Spleen (tissue), 11 donors: ENCODE results near the gene HMMR. TPM values are rescaled to one million over a fixed set of nuclear protein-coding genes. Genes with fewer than 3 reads are reported as not detected.

Experiments used
- DNase-seq: peaks from one replicate; pipeline ENCODE4 v3.0.0-alpha.2; 2020
- H3K27ac ChIP-seq, 8 donors: fragments of 200-600 bp; sonication (generic) in 7 of 8; 1 replicate in 4 of 8; 2 replicates in 4 of 8; pipeline versions ENCODE4 v1.5.0 to v1.8.0; 2016 to 2021; ENCODE audit warnings: inconsistent platforms in 4 of 8, mild to moderate bottlenecking in 4 of 8, moderate library complexity in 1 of 8
- H3K27me3 ChIP-seq, 7 donors: fragments of 200-600 bp; sonication (generic) in 6 of 7; replicated peaks in 1 of 7; 1 replicate in 4 of 7; 2 replicates in 3 of 7; pipeline versions ENCODE4 v1.5.0 to v1.8.0; 2016 to 2021; ENCODE audit warnings: inconsistent platforms in 3 of 7, mild to moderate bottlenecking in 1 of 7
- H3K36me3 ChIP-seq, 6 donors: fragments of 200-600 bp; sonication (generic) in 5 of 6; 1 replicate in 4 of 6; 2 replicates in 2 of 6; pipeline versions ENCODE4 v1.5.0 to v1.8.0; 2016 to 2021; ENCODE audit warnings: inconsistent platforms in 2 of 6
- H3K4me1 ChIP-seq, 6 donors: fragments of 200-600 bp; sonication (generic) in 5 of 6; 1 replicate in 3 of 6; 2 replicates in 3 of 6; pipeline versions ENCODE4 v1.5.0 to v1.8.0; 2016 to 2021; ENCODE audit warnings: inconsistent platforms in 3 of 6
- H3K4me3 ChIP-seq, 8 donors: fragments of 200-600 bp; sonication (generic) in 7 of 8; 1 replicate in 4 of 8; 2 replicates in 4 of 8; pipeline versions ENCODE4 v1.5.0 to v1.8.0; 2016 to 2021; ENCODE audit warnings: inconsistent platforms in 4 of 8, mild to moderate bottlenecking in 4 of 8, moderate library complexity in 2 of 8
- H3K9me3 ChIP-seq, 8 donors: fragments of 200-600 bp; sonication (generic) in 7 of 8; 1 replicate in 4 of 8; 2 replicates in 4 of 8; pipeline versions ENCODE4 v1.5.0 to v1.8.0; 2016 to 2021; ENCODE audit warnings: inconsistent platforms in 4 of 8
- CTCF ChIP-seq, 11 experiments: fragments of 200-600 bp in 7 of 11; fragments of 450-650 bp in 4 of 11; sonication (generic) in 4 of 11; IDR thresholded peaks in 8 of 11; conservative IDR thresholded peaks in 3 of 11; 1 replicate in 7 of 11; 2 replicates in 4 of 11; pipeline versions ENCODE4 v1.4.0 to v1.8.0; 2016 to 2021; ENCODE audit warnings: antibody characterized with exemption in 11 of 11, inconsistent platforms in 4 of 11, mild to moderate bottlenecking in 1 of 11
- POLR2A ChIP-seq, 3 donors: fragments of 450-650 bp; IDR thresholded peaks; one replicate each; pipeline ENCODE4 v1.5.1; 2017; ENCODE audit warnings: antibody characterized with exemption in 3 of 3, mild to moderate bottlenecking in 1 of 3
- POLR2AphosphoS5 ChIP-seq, 3 donors: sonication (generic); formaldehyde crosslinking; IDR thresholded peaks; one replicate each; pipeline ENCODE4 v1.5.1; 2017; ENCODE audit warnings: antibody characterized with exemption in 3 of 3
- WGBS, 5 donors: extraction: QIAGEN DNeasy Blood & Tissue Kit in 3 of 5; methylation state at CpG; one replicate each; pipeline versions ENCODE4 v1.1.5 to v1.1.7; 2013 to 2018; 5-methylcytosine and 5-hydroxymethylcytosine counted together
- intact Hi-C: fragments of 100-400 bp; cut with DNase I; formaldehyde crosslinking; loops from one replicate; pipeline ENCODE4 v1.15.0; 2023; ENCODE audit warnings: low total_unique reads
- polyA plus RNA-seq, 3 donors: library from polyadenylated mRNA; stranded (reverse); fragments of 200-250 nt; gene quantifications; one replicate each; pipeline ENCODE4 v1.2.1, GENCODE V29; 2013
- total RNA-seq, 7 donors: library from RNA; depleted of rRNA in 3 of 7; stranded (reverse); fragments of >200 nt in 3 of 7; fragmentation: NEBNext Ultra II Directional in 4 of 7; extraction: Animal tissue kit (Norgen Biotek cat#: 25700) in 4 of 7; gene quantifications; one replicate each; pipeline versions ENCODE4 v1.1.0 to v1.2.1, GENCODE V29; 2016 to 2021
- donor health status: healthy with polysubstance abuse.
- donor health status: DM: no; HTN: no; CAD: no; lungs with moderate emphysema.
- donor health status: DM: no; HTN: no; CAD: no.
- donor health status: Bipolar disorder and iron deficiency.
- donor health status: healthy.
- donor health status: DM: no; HTN: no; CAD: no.
- donor health status: DM: yes; HTN: yes; CAD: no.

HMMR gene
- total and polyA plus RNA-seq, 10 donors = 0.65 to 10.4 (median 3.3) TPM

GRCh38 chr5:163437011-163437308, 23.5 kb upstream of the HMMR start:
- TF ChIP-seq POLR2A (IDR thresholded peaks at IDR 0.05) (peak in 1 of 3 donors; percentile 18), CTCF (IDR thresholded peaks at IDR 0.05 in 8 of 11, conservative IDR thresholded peaks at IDR 0.05 in 3 of 11) (no peak)
- Histone ChIP-seq H3K27ac (peak overlapping the region in 7 of 8 donors; percentile 88 to 96 (median 92)), H3K36me3 (peaks cover 0 to 25% (median 11%) of the 10 kb centered on the region in 6 donors), H3K27me3 (no peaks in the 10 kb centered on the region), H3K4me3 (peak overlapping the region in 7 of 8 donors; percentile 61 to 97 (median 79)), H3K9me3 (no peaks in the 10 kb centered on the region), H3K4me1 (peaks cover 12 to 44% (median 32%) of the 10 kb centered on the region in 6 donors)
- DNase-seq = no peak
- intact Hi-C loops = no loop called here
- WGBS, 5 donors = 1 to 6% (median 3%) methylated on average over 6 of the region's 6 CpGs

GRCh38 chr5:163437309-163438182, 22.9 kb upstream of the HMMR start, which contains the start of gene CCNG1:
CCNG1 (plus strand) TSS chr5:163437595; CDS start chr5:163439257, 1,662 bp downstream.
- peak; percentile 97 for DNase-seq
- intact Hi-C loops = no loop called here
- peaks cover 0 to 31% (median 17%) of the 10 kb centered on the region in 6 donors for H3K36me3 ChIP-seq
- H3K27ac ChIP-seq = peak within 1 kb of the TSS; percentile 86 to 96 (median 92)
- H3K4me3 ChIP-seq = peak within 1 kb of the TSS; percentile 61 to 97 (median 78)
- peaks cover 12 to 44% (median 32%) of the 10 kb centered on the region in 6 donors for H3K4me1 ChIP-seq
- WGBS, 5 donors = 0 to 1% (median 0%) methylated on average over 17 to 51 of the region's 51 CpGs
- peak; percentile 94 to 96 (median 94) for TF ChIP-seq POLR2AphosphoS5 (IDR thresholded peaks at IDR 0.05)
- TF ChIP-seq CTCF (IDR thresholded peaks at IDR 0.05 in 8 of 11, conservative IDR thresholded peaks at IDR 0.05 in 3 of 11) = peak in 3 of 11 experiments; percentile 13 to 28 (median 21)
- peak in 2 of 3 donors; percentile 10 to 30 for TF ChIP-seq POLR2A (IDR thresholded peaks at IDR 0.05)
- no peaks in the 10 kb centered on the region for H3K27me3 ChIP-seq
- no peaks in the 10 kb centered on the region for H3K9me3 ChIP-seq

GRCh38 chr5:163439092-163439425, 21.4 kb upstream of the HMMR start:
- no peaks in the 10 kb centered on the region for H3K9me3 ChIP-seq
- no peaks in the 10 kb centered on the region for H3K27me3 ChIP-seq
- TF ChIP-seq CTCF (IDR thresholded peaks at IDR 0.05 in 8 of 11, conservative IDR thresholded peaks at IDR 0.05 in 3 of 11) (no peak), POLR2A (IDR thresholded peaks at IDR 0.05) (no peak), POLR2AphosphoS5 (IDR thresholded peaks at IDR 0.05) (no peak)
- H3K36me3 ChIP-seq = peaks cover 0 to 46% (median 29%) of the 10 kb centered on the region in 6 donors
- DNase-seq = no peak
- peak overlapping the region in 4 of 8 donors; percentile 61 to 97 (median 82) for H3K4me3 ChIP-seq
- H3K27ac ChIP-seq = no peak overlapping the region
- intact Hi-C loops = no loop called here
- H3K4me1 ChIP-seq = peaks cover 12 to 44% (median 32%) of the 10 kb centered on the region in 6 donors
- WGBS, 5 donors = 30 to 51% (median 47%) methylated on average over 2 of the region's 2 CpGs

GRCh38 chr5:163440954-163441353, 19.5 kb upstream of the HMMR start:
- WGBS, 5 donors = 94 to 99% (median 98%) methylated on average over 3 of the region's 3 CpGs
- no peak overlapping the region for H3K4me3 ChIP-seq
- no peaks in the 10 kb centered on the region for H3K9me3 ChIP-seq
- no peaks in the 10 kb centered on the region for H3K27me3 ChIP-seq
- intact Hi-C loops = no loop called here
- H3K4me1 ChIP-seq = peaks cover 12 to 44% (median 32%) of the 10 kb centered on the region in 6 donors
- TF ChIP-seq POLR2A (IDR thresholded peaks at IDR 0.05) (no peak), POLR2AphosphoS5 (IDR thresholded peaks at IDR 0.05) (no peak), CTCF (IDR thresholded peaks at IDR 0.05 in 8 of 11, conservative IDR thresholded peaks at IDR 0.05 in 3 of 11) (no peak)
- DNase-seq = no peak
- no peak overlapping the region for H3K27ac ChIP-seq
- H3K36me3 ChIP-seq = peaks cover 0 to 65% (median 47%) of the 10 kb centered on the region in 6 donors
